Progenitor cell of endocrine pancreas (in vitro differentiated cells): ENCODE data around the gene SEMA3D. TPM values are rescaled to one million over a fixed set of nuclear protein-coding genes. Genes with fewer than 3 reads are reported as not detected.

Source experiments
- DNase-seq: peaks from one replicate; pipeline ENCODE4 v3.0.0; 2021; ENCODE audit warnings: low spot score; ENCODE audit not compliant: unreplicated experiment
- H3K27ac Mint-ChIP-seq: 2 replicates; pipeline ENCODE4 v1.8.0; 2021; ENCODE audit warnings: mild to moderate bottlenecking, moderate library complexity, mixed read lengths
- H3K27me3 Mint-ChIP-seq: 2 replicates; pipeline ENCODE4 v1.8.0; 2021; ENCODE audit warnings: mixed read lengths
- H3K36me3 Mint-ChIP-seq: 2 replicates; pipeline ENCODE4 v1.8.0; 2022; ENCODE audit warnings: mixed read lengths; ENCODE audit not compliant: insufficient read depth
- H3K4me1 Mint-ChIP-seq: 2 replicates; pipeline ENCODE4 v1.8.0; 2021; ENCODE audit warnings: low read depth, mixed read lengths
- H3K4me3 Mint-ChIP-seq: 2 replicates; pipeline ENCODE4 v1.8.0; 2021; ENCODE audit warnings: low read depth, mild to moderate bottlenecking, moderate library complexity, mixed read lengths
- H3K9me3 Mint-ChIP-seq: 2 replicates; pipeline ENCODE4 v1.8.0; 2021; ENCODE audit warnings: low read depth, mixed read lengths
- total RNA-seq: library from RNA; stranded (reverse); gene quantifications from 2 replicates; pipeline ENCODE4 v1.2.1, GENCODE V29; 2021
- TF ChIP-seq, protein P1 (sequence below): fragments of 200-600 bp; sonication (generic); IDR thresholded peaks from one replicate; pipeline ENCODE4 v1.5.0; 2021; ENCODE audit warnings: antibody characterized with exemption, mild to moderate bottlenecking; ENCODE audit not compliant: unreplicated experiment

Gene SEMA3D
- total RNA-seq, 1 donor from 2014 or later = 27.9 TPM

- TF ChIP-seq, protein P1, sequence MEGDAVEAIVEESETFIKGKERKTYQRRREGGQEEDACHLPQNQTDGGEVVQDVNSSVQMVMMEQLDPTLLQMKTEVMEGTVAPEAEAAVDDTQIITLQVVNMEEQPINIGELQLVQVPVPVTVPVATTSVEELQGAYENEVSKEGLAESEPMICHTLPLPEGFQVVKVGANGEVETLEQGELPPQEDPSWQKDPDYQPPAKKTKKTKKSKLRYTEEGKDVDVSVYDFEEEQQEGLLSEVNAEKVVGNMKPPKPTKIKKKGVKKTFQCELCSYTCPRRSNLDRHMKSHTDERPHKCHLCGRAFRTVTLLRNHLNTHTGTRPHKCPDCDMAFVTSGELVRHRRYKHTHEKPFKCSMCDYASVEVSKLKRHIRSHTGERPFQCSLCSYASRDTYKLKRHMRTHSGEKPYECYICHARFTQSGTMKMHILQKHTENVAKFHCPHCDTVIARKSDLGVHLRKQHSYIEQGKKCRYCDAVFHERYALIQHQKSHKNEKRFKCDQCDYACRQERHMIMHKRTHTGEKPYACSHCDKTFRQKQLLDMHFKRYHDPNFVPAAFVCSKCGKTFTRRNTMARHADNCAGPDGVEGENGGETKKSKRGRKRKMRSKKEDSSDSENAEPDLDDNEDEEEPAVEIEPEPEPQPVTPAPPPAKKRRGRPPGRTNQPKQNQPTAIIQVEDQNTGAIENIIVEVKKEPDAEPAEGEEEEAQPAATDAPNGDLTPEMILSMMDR = peak; percentile 72
- no peaks in the 10 kb centered on the region for H3K9me3 Mint-ChIP-seq
- peaks cover 13% of the 10 kb centered on the region for H3K36me3 Mint-ChIP-seq
- H3K4me3 Mint-ChIP-seq = no peak overlapping the region
- H3K27ac Mint-ChIP-seq = peak overlapping the region; percentile 85
- H3K4me1 Mint-ChIP-seq = peaks cover 19% of the 10 kb centered on the region
- no peak for DNase-seq
- H3K27me3 Mint-ChIP-seq = no peaks in the 10 kb centered on the region
These were observed 156.0 kb downstream of the SEMA3D start for GRCh38 chr7:85030893-85031292.

DNA sequence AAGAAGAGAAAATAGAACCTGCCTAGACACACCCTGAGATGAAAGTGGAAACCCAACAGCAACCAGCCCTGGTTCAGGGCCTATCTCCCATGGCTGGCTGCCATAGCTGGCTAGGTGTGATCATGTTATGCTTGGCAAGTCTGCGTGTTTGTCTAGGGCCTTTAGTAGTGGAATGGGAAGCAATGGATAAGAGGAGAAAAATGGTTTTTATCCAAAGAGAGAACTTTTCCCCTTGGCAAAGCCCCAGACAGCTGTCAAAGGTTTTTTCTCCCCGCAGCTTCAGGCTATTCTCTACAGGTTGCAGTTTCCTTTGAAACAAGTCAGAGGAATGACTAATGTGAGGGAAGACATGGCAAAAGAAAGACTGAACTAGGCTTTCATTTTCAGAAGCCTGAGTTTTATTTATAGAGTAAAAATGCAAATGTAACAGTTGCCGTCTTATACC is 161.5 kb downstream of the SEMA3D start:
- DNase-seq = no peak
- no peak overlapping the region for H3K4me3 Mint-ChIP-seq
- peaks cover 13% of the 10 kb centered on the region for H3K36me3 Mint-ChIP-seq
- TF ChIP-seq, protein P1 = no peak
- H3K27ac Mint-ChIP-seq = no peak overlapping the region
- H3K9me3 Mint-ChIP-seq = no peaks in the 10 kb centered on the region
- no peaks in the 10 kb centered on the region for H3K4me1 Mint-ChIP-seq
- no peaks in the 10 kb centered on the region for H3K27me3 Mint-ChIP-seq

- no peaks in the 10 kb centered on the region for H3K27me3 Mint-ChIP-seq
- H3K36me3 Mint-ChIP-seq = peaks cover 7% of the 10 kb centered on the region
- H3K4me3 Mint-ChIP-seq = no peak overlapping the region
- H3K9me3 Mint-ChIP-seq = no peaks in the 10 kb centered on the region
- TF ChIP-seq, protein P1 = no peak
- no peak for DNase-seq
- H3K4me1 Mint-ChIP-seq = no peaks in the 10 kb centered on the region
- H3K27ac Mint-ChIP-seq = no peak overlapping the region
These were observed 162.9 kb downstream of the SEMA3D start for GRCh38 chr7:85023916-85024315.

DNA sequence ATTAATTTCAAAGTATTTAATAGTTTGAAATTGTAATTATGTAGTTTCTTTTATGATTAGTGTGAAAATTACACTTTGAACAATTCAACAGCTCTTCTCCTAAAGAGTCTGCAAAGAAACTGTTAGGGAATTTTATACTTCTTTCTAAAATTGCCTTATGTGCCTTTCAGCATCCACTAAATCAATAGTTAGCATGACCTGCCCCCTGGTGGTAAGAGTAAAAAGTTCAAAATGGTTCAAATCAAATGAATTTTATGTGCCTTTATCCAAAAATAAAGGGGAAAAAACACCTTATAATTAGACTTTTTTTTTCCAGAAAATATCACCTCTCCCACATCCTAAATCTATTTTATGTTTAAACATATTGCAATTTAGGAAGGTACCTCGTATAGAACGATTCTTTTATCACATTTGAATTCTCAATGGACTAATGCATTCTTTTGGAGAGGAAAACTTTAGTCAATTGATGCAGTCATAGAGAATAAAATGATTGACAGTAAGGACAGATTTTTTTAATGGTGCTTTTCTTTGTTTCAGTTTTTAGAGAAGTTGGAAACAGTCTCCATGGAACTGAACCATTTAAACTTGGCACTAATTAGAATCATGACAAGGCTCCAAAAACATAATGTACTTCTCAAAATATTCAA is 163.7 kb downstream of the SEMA3D start:
- Mint-ChIP-seq H3K4me3 (no peak overlapping the region), H3K27ac (no peak overlapping the region), H3K4me1 (peaks cover 2% of the 10 kb centered on the region), H3K27me3 (no peaks in the 10 kb centered on the region), H3K9me3 (no peaks in the 10 kb centered on the region), H3K36me3 (peaks cover 6% of the 10 kb centered on the region)
- TF ChIP-seq, protein P1 = peak; percentile 84
- peak; percentile 23 for DNase-seq

DNA sequence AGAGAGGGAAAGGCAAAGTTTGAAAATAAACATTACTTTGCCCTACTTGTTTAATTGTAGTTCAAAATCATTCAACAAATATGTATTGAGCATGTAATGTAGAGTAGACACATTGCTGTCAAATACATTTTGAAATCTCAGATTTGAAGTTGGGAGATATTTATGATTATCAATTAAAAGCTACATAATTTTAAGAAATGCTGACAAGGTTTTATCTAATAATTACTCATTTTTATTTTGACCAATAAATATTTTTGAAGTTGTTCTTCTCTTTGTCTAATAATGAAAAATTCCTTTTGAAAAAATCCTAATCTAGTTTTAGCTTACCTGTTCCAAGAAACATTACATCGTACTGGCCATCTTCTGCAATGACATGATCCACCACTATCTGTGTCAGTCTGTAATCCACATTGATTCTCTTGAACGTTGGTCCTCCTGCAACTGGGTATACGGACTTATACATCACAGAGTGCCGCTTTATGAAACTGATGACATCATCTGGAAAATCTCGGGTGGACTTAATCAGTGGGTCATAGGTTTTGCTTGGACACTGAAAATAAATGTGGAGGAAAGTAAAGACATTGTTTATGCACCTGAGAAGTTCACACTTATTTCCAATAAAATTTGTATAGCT is 164.7 kb downstream of the SEMA3D start:
- TF ChIP-seq, protein P1 = no peak
- no peak for DNase-seq
- H3K4me1 Mint-ChIP-seq = peaks cover 2% of the 10 kb centered on the region
- no peaks in the 10 kb centered on the region for H3K27me3 Mint-ChIP-seq
- H3K27ac Mint-ChIP-seq = no peak overlapping the region
- no peak overlapping the region for H3K4me3 Mint-ChIP-seq
- peaks cover 4% of the 10 kb centered on the region for H3K36me3 Mint-ChIP-seq
- no peaks in the 10 kb centered on the region for H3K9me3 Mint-ChIP-seq
